Esophagus muscularis mucosa (tissue), 4 donors: ENCODE results near the gene GRK2. TPM values are rescaled to one million over a fixed set of nuclear protein-coding genes. Genes with fewer than 3 reads are reported as not detected.

Experiments used
- DNase-seq: peaks from one replicate; pipeline ENCODE4 v3.0.0-alpha.2; 2017; ENCODE audit errors: extremely low spot score
- H3K27ac ChIP-seq, 4 donors: fragments of 200-600 bp; sonication (generic); replicated peaks in 1 of 4; 1 replicate in 3 of 4; 2 replicates in 1 of 4; pipeline ENCODE4 v1.5.1; 2016 to 2019; ENCODE audit warnings: mild to moderate bottlenecking in 1 of 4
- H3K27me3 ChIP-seq, 4 donors: fragments of 200-600 bp; sonication (generic); one replicate each; pipeline versions ENCODE4 v1.5.1 to v1.6.0; 2016 to 2019
- H3K36me3 ChIP-seq, 4 donors: fragments of 200-600 bp; sonication (generic); one replicate each; pipeline ENCODE4 v1.5.1; 2016 to 2019
- H3K4me1 ChIP-seq, 4 donors: fragments of 200-600 bp; sonication (generic); one replicate each; pipeline ENCODE4 v1.5.1; 2016 to 2019
- H3K4me3 ChIP-seq, 4 donors: fragments of 200-600 bp; sonication (generic); 1 replicate in 2 of 4; 2 replicates in 2 of 4; pipeline ENCODE4 v1.5.1; 2016 to 2019; ENCODE audit warnings: mild to moderate bottlenecking in 4 of 4, moderate library complexity in 1 of 4
- H3K9me3 ChIP-seq, 4 donors: fragments of 200-600 bp; sonication (generic); 1 replicate in 3 of 4; 2 replicates in 1 of 4; pipeline ENCODE4 v1.5.1; 2016 to 2019
- CTCF ChIP-seq, 3 experiments: fragments of 200-600 bp in 2 of 3; fragments of 450-650 bp in 1 of 3; sonication (generic) in 2 of 3; IDR thresholded peaks; one replicate each; pipeline ENCODE4 v1.5.1; 2017 to 2019; ENCODE audit warnings: antibody characterized with exemption in 3 of 3, mild to moderate bottlenecking in 2 of 3, moderate library complexity in 1 of 3
- EP300 ChIP-seq: sonication (generic); formaldehyde crosslinking; IDR thresholded peaks from one replicate; pipeline ENCODE4 v1.6.1; 2017; ENCODE audit warnings: antibody characterized with exemption
- POLR2A ChIP-seq: fragments of 450-650 bp; IDR thresholded peaks from one replicate; pipeline ENCODE4 v1.6.1; 2017; ENCODE audit warnings: antibody characterized with exemption, moderate library complexity, mild to moderate bottlenecking, low read depth
- POLR2AphosphoS5 ChIP-seq, 2 donors: sonication (generic); formaldehyde crosslinking; IDR thresholded peaks; one replicate each; pipeline ENCODE4 v1.6.1; 2017; ENCODE audit warnings: antibody characterized with exemption in 2 of 2
- WGBS: methylation state at CpG from one replicate; pipeline ENCODE4 v1.1.5; 2018; 5-methylcytosine and 5-hydroxymethylcytosine counted together
- intact Hi-C: fragments of 100-400 bp; cut with DNase I; formaldehyde crosslinking; loops from one replicate; pipeline ENCODE4 v1.15.1; 2023
- total RNA-seq, 4 donors: library from RNA; depleted of rRNA; stranded (reverse); fragments of >200 nt; gene quantifications; one replicate each; pipeline versions ENCODE4 v1.1.0 to v1.2.1, GENCODE V29; 2016

The GRK2 gene
- total RNA-seq, 4 donors from 2014 or later = 46.9 to 68.8 (median 59.5) TPM

GRCh38 chr11:67280788-67281551 is 14.7 kb downstream of the GRK2 start:
- Histone ChIP-seq H3K27ac (peak overlapping the region in 2 of 4 donors; percentile 80 to 87), H3K4me1 (peaks cover 30 to 82% (median 53%) of the 10 kb centered on the region in 4 donors), H3K36me3 (peaks cover 65 to 77% (median 73%) of the 10 kb centered on the region in 4 donors), H3K4me3 (no peak overlapping the region), H3K27me3 (no peaks in the 10 kb centered on the region), H3K9me3 (no peaks in the 10 kb centered on the region)
- intact Hi-C loops = no loop called here
- no peak for DNase-seq
- TF ChIP-seq EP300 (no peak), POLR2A (no peak), POLR2AphosphoS5 (IDR thresholded peaks at IDR 0.05) (no peak), CTCF (IDR thresholded peaks at IDR 0.05) (no peak)
- WGBS = 89% methylated on average over 27 of the region's 31 CpGs

GRCh38 chr11:67281552-67282150 is 15.4 kb downstream of the GRK2 start:
- Histone ChIP-seq H3K36me3 (peaks cover 65 to 81% (median 80%) of the 10 kb centered on the region in 4 donors), H3K4me3 (no peak overlapping the region), H3K27ac (peak overlapping the region in 1 of 4 donors; percentile 8), H3K4me1 (peaks cover 27 to 81% (median 53%) of the 10 kb centered on the region in 4 donors), H3K27me3 (no peaks in the 10 kb centered on the region), H3K9me3 (no peaks in the 10 kb centered on the region)
- TF ChIP-seq EP300 (no peak), POLR2AphosphoS5 (IDR thresholded peaks at IDR 0.05) (no peak), POLR2A (no peak), CTCF (IDR thresholded peaks at IDR 0.05) (no peak)
- WGBS = 91% methylated on average over 15 of the region's 27 CpGs
- DNase-seq = no peak
- intact Hi-C loops = no loop called here

- H3K4me3 ChIP-seq = no peak overlapping the region
- TF ChIP-seq POLR2AphosphoS5 (IDR thresholded peaks at IDR 0.05) (no peak), CTCF (IDR thresholded peaks at IDR 0.05) (no peak), POLR2A (no peak), EP300 (no peak)
- no peaks in the 10 kb centered on the region for H3K9me3 ChIP-seq
- DNase-seq = no peak
- WGBS = 79% methylated on average over 12 of the region's 20 CpGs
- peak overlapping the region in 3 of 4 donors; percentile 8 to 53 (median 32) for H3K27ac ChIP-seq
- intact Hi-C loops = no loop called here
- no peaks in the 10 kb centered on the region for H3K27me3 ChIP-seq
- peaks cover 65 to 87% (median 82%) of the 10 kb centered on the region in 4 donors for H3K36me3 ChIP-seq
- peaks cover 27 to 81% (median 53%) of the 10 kb centered on the region in 4 donors for H3K4me1 ChIP-seq
Measured at GRCh38 chr11:67282155-67282875, 16.0 kb downstream of the GRK2 start.

GRCh38 chr11:67282876-67283371 is 16.7 kb downstream of the GRK2 start:
- DNase-seq = no peak
- Histone ChIP-seq H3K9me3 (no peaks in the 10 kb centered on the region), H3K27me3 (no peaks in the 10 kb centered on the region), H3K36me3 (peaks cover 65 to 87% (median 82%) of the 10 kb centered on the region in 4 donors), H3K4me3 (no peak overlapping the region), H3K27ac (peak overlapping the region; percentile 18 to 53 (median 39)), H3K4me1 (peaks cover 27 to 81% (median 53%) of the 10 kb centered on the region in 4 donors)
- intact Hi-C loops = no loop called here
- WGBS = 93% methylated on average over 4 of the region's 11 CpGs
- TF ChIP-seq CTCF (IDR thresholded peaks at IDR 0.05) = no peak
